Neutrophil (primary cell): ENCODE data around the gene CENPB.

Experiments
- H3K27ac ChIP-seq: fragments of 200-600 bp; sonication (generic); 2 replicates; pipeline ENCODE4 v1.5.1; 2016; ENCODE audit warnings: mild to moderate bottlenecking, moderate library complexity
- H3K27me3 ChIP-seq: fragments of 200-600 bp; sonication (generic); 2 replicates; pipeline ENCODE4 v1.6.0; 2016; ENCODE audit warnings: mild to moderate bottlenecking
- H3K36me3 ChIP-seq: fragments of 200-600 bp; sonication (generic); 2 replicates; pipeline ENCODE4 v1.5.1; 2017
- H3K4me1 ChIP-seq, 2 experiments: fragments of 200-600 bp in 1 of 2; sonication (generic) in 1 of 2; 1 replicate in 1 of 2; 2 replicates in 1 of 2; pipeline versions ENCODE4 v1.5.1 to v1.6.1; 2013 to 2016; ENCODE audit warnings: low read depth in 1 of 2, low read length in 1 of 2, mild to moderate bottlenecking in 1 of 2, moderate library complexity in 1 of 2; ENCODE audit not compliant: control insufficient read depth in 1 of 2, insufficient read depth in 1 of 2
- H3K4me3 ChIP-seq, 2 experiments: fragments of 200-600 bp in 1 of 2; sonication (generic) in 1 of 2; 1 replicate in 1 of 2; 2 replicates in 1 of 2; pipeline ENCODE4 v1.5.1; 2013 to 2016; ENCODE audit warnings: low read depth in 1 of 2, low read length in 1 of 2, mild to moderate bottlenecking in 1 of 2, moderate library complexity in 1 of 2
- H3K9me3 ChIP-seq: fragments of 200-600 bp; sonication (generic); 2 replicates; pipeline ENCODE4 v1.5.1; 2016
- TF ChIP-seq, protein P1 (sequence below): fragments of 200-600 bp; sonication (generic); IDR thresholded peaks from 2 replicates; pipeline ENCODE4 v1.5.1; 2016; ENCODE audit warnings: antibody characterized with exemption

The CENPB gene

GRCh38 chr20:3812975-3813847, 26.7 kb upstream of the CENPB start:
- no peaks in the 10 kb centered on the region for H3K36me3 ChIP-seq
- H3K9me3 ChIP-seq, result no peaks in the 10 kb centered on the region
- H3K27ac ChIP-seq, result no peak overlapping the region
- TF ChIP-seq, protein P1, sequence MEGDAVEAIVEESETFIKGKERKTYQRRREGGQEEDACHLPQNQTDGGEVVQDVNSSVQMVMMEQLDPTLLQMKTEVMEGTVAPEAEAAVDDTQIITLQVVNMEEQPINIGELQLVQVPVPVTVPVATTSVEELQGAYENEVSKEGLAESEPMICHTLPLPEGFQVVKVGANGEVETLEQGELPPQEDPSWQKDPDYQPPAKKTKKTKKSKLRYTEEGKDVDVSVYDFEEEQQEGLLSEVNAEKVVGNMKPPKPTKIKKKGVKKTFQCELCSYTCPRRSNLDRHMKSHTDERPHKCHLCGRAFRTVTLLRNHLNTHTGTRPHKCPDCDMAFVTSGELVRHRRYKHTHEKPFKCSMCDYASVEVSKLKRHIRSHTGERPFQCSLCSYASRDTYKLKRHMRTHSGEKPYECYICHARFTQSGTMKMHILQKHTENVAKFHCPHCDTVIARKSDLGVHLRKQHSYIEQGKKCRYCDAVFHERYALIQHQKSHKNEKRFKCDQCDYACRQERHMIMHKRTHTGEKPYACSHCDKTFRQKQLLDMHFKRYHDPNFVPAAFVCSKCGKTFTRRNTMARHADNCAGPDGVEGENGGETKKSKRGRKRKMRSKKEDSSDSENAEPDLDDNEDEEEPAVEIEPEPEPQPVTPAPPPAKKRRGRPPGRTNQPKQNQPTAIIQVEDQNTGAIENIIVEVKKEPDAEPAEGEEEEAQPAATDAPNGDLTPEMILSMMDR, result no peak
- peaks cover 9 to 11% of the 10 kb centered on the region in 2 experiments for H3K4me1 ChIP-seq
- peaks cover 23% of the 10 kb centered on the region for H3K27me3 ChIP-seq
- no peak overlapping the region for H3K4me3 ChIP-seq

GRCh38 chr20:3812259-3812681, 25.7 kb upstream of the CENPB start:
- TF ChIP-seq, protein P1, result no peak
- Histone ChIP-seq H3K9me3 (no peaks in the 10 kb centered on the region), H3K27ac (no peak overlapping the region), H3K4me1 (peaks cover 9 to 11% of the 10 kb centered on the region in 2 experiments), H3K27me3 (peaks cover 33% of the 10 kb centered on the region), H3K36me3 (no peaks in the 10 kb centered on the region), H3K4me3 (no peak overlapping the region)

DNA sequence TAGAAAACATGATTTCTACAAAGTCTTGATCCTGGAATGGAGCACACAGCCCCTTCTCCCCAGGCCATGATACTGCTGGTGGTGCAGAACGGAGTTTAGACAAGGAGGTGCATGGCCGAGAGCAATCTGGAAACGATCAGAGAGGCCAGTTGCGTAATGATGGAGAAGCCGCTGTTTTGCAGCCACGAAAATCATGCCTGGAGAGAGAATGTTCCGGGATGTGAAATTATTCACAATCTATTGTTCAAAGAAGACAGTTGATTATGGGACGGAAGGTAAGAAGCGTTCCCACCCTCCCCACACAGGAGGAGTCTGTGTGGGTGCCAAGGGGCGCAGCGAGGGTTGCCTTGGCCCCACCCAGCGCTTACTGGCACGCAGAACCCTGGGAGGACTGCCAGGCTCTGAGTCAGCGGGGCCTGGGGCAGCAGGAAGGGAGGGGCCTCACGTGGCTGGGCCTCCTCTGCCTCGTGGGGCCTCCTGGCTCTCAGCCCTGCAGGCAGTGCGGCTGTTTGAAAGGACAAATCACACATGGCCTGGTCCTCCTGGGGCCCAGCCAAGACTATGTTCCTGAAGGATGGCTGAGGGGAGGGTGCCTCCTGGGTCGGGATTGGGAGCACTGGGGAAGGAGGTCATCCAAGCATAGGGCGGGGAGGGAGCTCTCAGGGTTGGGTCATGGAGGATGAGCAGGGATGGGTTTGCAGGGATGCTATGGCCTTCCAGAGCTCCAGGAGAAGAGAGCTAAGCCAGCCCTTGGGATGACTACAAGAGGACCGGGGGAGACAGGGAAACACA, 25.1 kb upstream of the CENPB start:
- no peaks in the 10 kb centered on the region for H3K9me3 ChIP-seq
- TF ChIP-seq, protein P1, result no peak
- H3K27me3 ChIP-seq, result peaks cover 34% of the 10 kb centered on the region
- no peak overlapping the region for H3K27ac ChIP-seq
- H3K4me3 ChIP-seq, result peak overlapping the region; percentile 22 to 49
- H3K36me3 ChIP-seq, result no peaks in the 10 kb centered on the region
- peaks cover 9 to 11% of the 10 kb centered on the region in 2 experiments for H3K4me1 ChIP-seq

DNA sequence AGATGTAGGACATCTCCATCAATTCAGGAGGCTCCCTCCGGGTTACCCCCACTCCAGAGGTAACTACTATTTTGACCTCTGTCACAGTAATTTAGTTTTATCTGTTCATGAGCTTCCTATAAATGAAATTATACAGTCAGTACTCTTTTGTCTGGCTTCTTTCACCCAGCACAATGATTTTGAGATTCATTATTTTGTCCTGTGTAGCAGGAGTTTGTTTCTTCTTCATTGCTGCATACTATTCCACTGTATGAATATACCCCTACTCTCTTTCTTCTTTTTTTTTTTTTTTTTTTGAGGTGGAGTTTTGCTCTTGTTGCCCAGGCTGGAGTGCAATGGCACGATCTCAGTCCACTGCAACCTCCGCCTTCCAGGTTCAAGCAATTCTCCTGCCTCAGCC, 22.0 kb upstream of the CENPB start:
- Histone ChIP-seq H3K4me1 (peaks cover 9 to 11% of the 10 kb centered on the region in 2 experiments), H3K27me3 (peaks cover 33% of the 10 kb centered on the region), H3K36me3 (peaks cover 22% of the 10 kb centered on the region), H3K9me3 (no peaks in the 10 kb centered on the region), H3K4me3 (no peak overlapping the region), H3K27ac (no peak overlapping the region)
- TF ChIP-seq, protein P1, result no peak

DNA sequence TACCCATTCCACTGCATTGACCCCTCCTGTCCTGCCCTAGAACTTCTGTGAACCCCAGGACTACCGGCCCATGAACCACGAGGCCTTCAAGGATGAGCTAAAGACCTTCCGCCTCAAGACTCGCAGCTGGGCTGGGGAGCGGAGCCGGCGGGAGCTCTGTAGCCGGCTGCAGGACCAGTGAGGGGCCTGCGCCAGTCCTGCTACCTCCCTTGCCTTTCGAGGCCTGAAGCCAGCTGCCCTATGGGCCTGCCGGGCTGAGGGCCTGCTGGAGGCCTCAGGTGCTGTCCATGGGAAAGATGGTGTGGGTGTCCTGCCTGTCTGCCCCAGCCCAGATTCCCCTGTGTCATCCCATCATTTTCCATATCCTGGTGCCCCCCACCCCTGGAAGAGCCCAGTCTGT, 18.2 kb upstream of the CENPB start:
- Histone ChIP-seq H3K4me3 (no peak overlapping the region), H3K9me3 (no peaks in the 10 kb centered on the region), H3K27me3 (peaks cover 10% of the 10 kb centered on the region), H3K27ac (no peak overlapping the region), H3K36me3 (peaks cover 56% of the 10 kb centered on the region), H3K4me1 (no peaks in the 10 kb centered on the region)
- TF ChIP-seq, protein P1, result no peak
